Astrocyte of the cerebellum (primary cell): ENCODE results near the gene LENG9.

Source experiments
- DNase-seq: peaks from one replicate; pipeline ENCODE4 v3.0.0-alpha.2; 2011; ENCODE audit warnings: low read depth
- H3K4me3 ChIP-seq: 2 replicates; pipeline ENCODE4 v1.5.1; 2011; ENCODE audit warnings: mild to moderate bottlenecking, low read depth, low read length, moderate library complexity
- CTCF ChIP-seq: IDR thresholded peaks from 2 replicates; pipeline ENCODE4 v1.5.1; 2012; ENCODE audit warnings: low read length, low read depth, moderate library complexity, mild to moderate bottlenecking; ENCODE audit errors: missing control alignments
- in situ Hi-C: cut with HindIII; loops from 2 replicates; pipeline ENCODE4 v1.10.0; 2017; ENCODE audit warnings: low sequenced_read_pairs

LENG9 gene

GRCh38 chr19:54424660-54425381, 38.8 kb downstream of the LENG9 start:
- in situ Hi-C loops, result no loop called here
- no peak for DNase-seq
- no peak for TF ChIP-seq CTCF
- no peak overlapping the region for H3K4me3 ChIP-seq

GRCh38 chr19:54424201-54424600, 39.4 kb downstream of the LENG9 start:
- in situ Hi-C loops, result no loop called here
- no peak for TF ChIP-seq CTCF
- DNase-seq, result no peak
- H3K4me3 ChIP-seq, result no peak overlapping the region

GRCh38 chr19:54422136-54422535, 41.4 kb downstream of the LENG9 start:
- DNase-seq, result no peak
- TF ChIP-seq CTCF, result no peak
- no peak overlapping the region for H3K4me3 ChIP-seq
- in situ Hi-C loops, result no loop called here

GRCh38 chr19:54421521-54421920, 42.1 kb downstream of the LENG9 start:
- TF ChIP-seq CTCF, result no peak
- in situ Hi-C loops, result no loop called here
- no peak overlapping the region for H3K4me3 ChIP-seq
- no peak for DNase-seq

- no peak overlapping the region for H3K4me3 ChIP-seq
- in situ Hi-C loops, result no loop called here
- no peak for DNase-seq
- TF ChIP-seq CTCF, result no peak
Observed at GRCh38 chr19:54421169-54421516, 42.4 kb downstream of the LENG9 start.

GRCh38 chr19:54420383-54421168, 43.0 kb downstream of the LENG9 start:
- H3K4me3 ChIP-seq, result no peak overlapping the region
- no peak for DNase-seq
- in situ Hi-C loops, result no loop called here
- TF ChIP-seq CTCF, result no peak
